ENCODE results near the gene AQP1. TPM values are rescaled to one million over a fixed set of nuclear protein-coding genes. Genes with fewer than 3 reads are reported as not detected.

The AQP1 gene
- total RNA-seq, 3 donors from 2014 or later = 132 to 213 (median 177) TPM

GRCh38 chr7:30877993-30878392 is 33.7 kb upstream of the AQP1 start:
- Histone ChIP-seq H3K27me3 (no peaks in the 10 kb centered on the region), H3K36me3 (peaks cover 2% of the 10 kb centered on the region), H3K27ac (no peak overlapping the region), H3K4me3 (no peak overlapping the region), H3K4me1 (no peaks in the 10 kb centered on the region), H3K9me3 (peaks cover 0 to 8% of the 10 kb centered on the region in 2 donors)
- DNase-seq (ENCODE audit: low spot score in 2 of 2) = no peak
- intact Hi-C loops (cut with DNase I; ENCODE audit: low total_unique reads) = no loop called here
- TF ChIP-seq POLR2A (IDR thresholded peaks at IDR 0.05) = no peak
- no peak for TF ChIP-seq CTCF (IDR thresholded peaks at IDR 0.05)
- TF ChIP-seq POLR2AphosphoS5 (IDR thresholded peaks at IDR 0.05) = no peak

- H3K4me1 ChIP-seq = no peaks in the 10 kb centered on the region
- intact Hi-C loops (cut with DNase I; ENCODE audit: low total_unique reads) = no loop called here
- DNase-seq (ENCODE audit: low spot score in 2 of 2) = no peak
- H3K27ac ChIP-seq = no peak overlapping the region
- H3K9me3 ChIP-seq = peaks cover 0 to 3% of the 10 kb centered on the region in 2 donors
- TF ChIP-seq POLR2A (IDR thresholded peaks at IDR 0.05) = no peak
- no peak for TF ChIP-seq CTCF (IDR thresholded peaks at IDR 0.05)
- TF ChIP-seq POLR2AphosphoS5 (IDR thresholded peaks at IDR 0.05) = no peak
- no peaks in the 10 kb centered on the region for H3K36me3 ChIP-seq
- H3K4me3 ChIP-seq = no peak overlapping the region
- no peaks in the 10 kb centered on the region for H3K27me3 ChIP-seq
Measured at GRCh38 chr7:30879139-30880124, 32.2 kb upstream of the AQP1 start.

GRCh38 chr7:30880125-30880720 is 31.4 kb upstream of the AQP1 start:
- DNase-seq (ENCODE audit: low spot score in 2 of 2) = peak in 1 of 2 donors; percentile 28
- Histone ChIP-seq H3K27ac (peak overlapping the region in 1 of 2 donors; percentile 34), H3K4me1 (no peaks in the 10 kb centered on the region), H3K36me3 (no peaks in the 10 kb centered on the region), H3K27me3 (no peaks in the 10 kb centered on the region), H3K9me3 (no peaks in the 10 kb centered on the region), H3K4me3 (no peak overlapping the region)
- TF ChIP-seq POLR2A (IDR thresholded peaks at IDR 0.05) (no peak), CTCF (IDR thresholded peaks at IDR 0.05) (no peak), POLR2AphosphoS5 (IDR thresholded peaks at IDR 0.05) (no peak)
- intact Hi-C loops (cut with DNase I; ENCODE audit: low total_unique reads) = no loop called here

GRCh38 chr7:30880941-30881340 is 30.7 kb upstream of the AQP1 start:
- H3K27ac ChIP-seq = no peak overlapping the region
- no peaks in the 10 kb centered on the region for H3K4me1 ChIP-seq
- no peaks in the 10 kb centered on the region for H3K36me3 ChIP-seq
- TF ChIP-seq POLR2AphosphoS5 (IDR thresholded peaks at IDR 0.05) (no peak), CTCF (IDR thresholded peaks at IDR 0.05) (no peak), POLR2A (IDR thresholded peaks at IDR 0.05) (no peak)
- H3K27me3 ChIP-seq = no peaks in the 10 kb centered on the region
- intact Hi-C loops (cut with DNase I; ENCODE audit: low total_unique reads) = no loop called here
- DNase-seq (ENCODE audit: low spot score in 2 of 2) = no peak
- no peaks in the 10 kb centered on the region for H3K9me3 ChIP-seq
- no peak overlapping the region for H3K4me3 ChIP-seq

- H3K36me3 ChIP-seq = no peaks in the 10 kb centered on the region
- no peak overlapping the region for H3K4me3 ChIP-seq
- H3K9me3 ChIP-seq = no peaks in the 10 kb centered on the region
- intact Hi-C loops (cut with DNase I; ENCODE audit: low total_unique reads) = no loop called here
- H3K4me1 ChIP-seq = no peaks in the 10 kb centered on the region
- no peak for DNase-seq (ENCODE audit: low spot score in 2 of 2)
- H3K27me3 ChIP-seq = no peaks in the 10 kb centered on the region
- no peak overlapping the region for H3K27ac ChIP-seq
- TF ChIP-seq POLR2AphosphoS5 (IDR thresholded peaks at IDR 0.05) (no peak), CTCF (IDR thresholded peaks at IDR 0.05) (no peak), POLR2A (IDR thresholded peaks at IDR 0.05) (no peak)
Measured at GRCh38 chr7:30881448-30881847, 30.2 kb upstream of the AQP1 start.
